Measurements from ENCODE around the gene ARMC2.

GRCh38 chr6:108839083-108839642 lies 9.1 kb upstream of the ARMC2 start:
- TF ChIP-seq EZH2phosphoT487 (IDR thresholded peaks at IDR 0.05; ENCODE audit: borderline replicate concordance, low read depth, low read length) (no peak), CTCF (conservative IDR thresholded peaks at IDR 0.05; ENCODE audit: low read length) (no peak)

Measured in OCI-LY7 (cell line).